SU-DHL-6 (cell line): ENCODE results near the gene REEP3.

ENCODE experiments used
- H2AFZ ChIP-seq: fragments of 200-600 bp; sonication (generic); 2 replicates; pipeline ENCODE4 v1.6.1; 2014; ENCODE audit warnings: low read depth, mild to moderate bottlenecking, moderate library complexity, mixed read lengths, antibody characterized with exemption, low read length; ENCODE audit not compliant: severe bottlenecking
- H3F3A ChIP-seq: fragments of 200-600 bp; shearing (Covaris generic); 2 replicates; pipeline ENCODE4 v1.6.0; 2016; ENCODE audit warnings: antibody characterized with exemption, mild to moderate bottlenecking; ENCODE audit not compliant: insufficient read depth
- H3K27ac ChIP-seq: fragments of 200-600 bp; sonication (generic); 2 replicates; pipeline ENCODE4 v1.5.1; 2016; ENCODE audit warnings: low read depth, mild to moderate bottlenecking, low read length, moderate library complexity, mixed read lengths
- H3K27me3 ChIP-seq: fragments of 200-600 bp; sonication (generic), shearing (Covaris generic); 2 replicates; pipeline ENCODE4 v1.6.0; 2014; ENCODE audit warnings: mild to moderate bottlenecking, low read length
- H3K36me3 ChIP-seq: fragments of 200-600 bp; sonication (generic); 2 replicates; pipeline ENCODE4 v1.6.1; 2014; ENCODE audit warnings: mild to moderate bottlenecking, low read length, mixed read lengths
- H3K4me2 ChIP-seq: fragments of 300-600, 200-600 bp; shearing (Covaris generic), sonication (generic); 2 replicates; pipeline ENCODE4 v1.6.0; 2014; ENCODE audit warnings: low read length, low read depth, mild to moderate bottlenecking; ENCODE audit not compliant: poor library complexity, severe bottlenecking
- H3K4me3 ChIP-seq: fragments of 200-600 bp; sonication (generic); 2 replicates; pipeline ENCODE4 v1.5.1; 2014; ENCODE audit warnings: antibody characterized with exemption, low read length, mild to moderate bottlenecking, mixed read lengths; ENCODE audit not compliant: insufficient read depth, poor library complexity, severe bottlenecking
- H3K79me2 ChIP-seq: fragments of 200-600 bp; sonication (generic); 2 replicates; pipeline ENCODE4 v1.6.1; 2014; ENCODE audit warnings: mild to moderate bottlenecking, low read length, moderate library complexity; ENCODE audit not compliant: insufficient read depth
- H3K9ac ChIP-seq: fragments of 200-600 bp; sonication (generic); 2 replicates; pipeline ENCODE4 v1.7.0; 2014; ENCODE audit warnings: mild to moderate bottlenecking, low read length
- H3K9me2 ChIP-seq: fragments of 200-600 bp; sonication (generic); replicated peaks from 2 replicates; pipeline ENCODE4 v1.6.1; 2014; ENCODE audit warnings: low read length; ENCODE audit not compliant: insufficient read depth
- H3K9me3 ChIP-seq: fragments of 200-600 bp; sonication (generic); 2 replicates; pipeline ENCODE4 v1.6.1; 2014; ENCODE audit warnings: low read length, mixed read lengths; ENCODE audit not compliant: insufficient read depth
- H4K20me1 ChIP-seq: fragments of 200-600 bp; sonication (generic); 2 replicates; pipeline ENCODE4 v1.6.1; 2014; ENCODE audit warnings: low read depth, mild to moderate bottlenecking, antibody characterized with exemption, low read length, moderate library complexity, mixed read lengths
- EZH2phosphoT487 ChIP-seq: fragments of 200-600 bp; sonication (generic), shearing (Covaris generic); conservative IDR thresholded peaks from 2 replicates; pipeline ENCODE4 v1.6.1; 2018; ENCODE audit warnings: mild to moderate bottlenecking, antibody characterized with exemption, low read length, moderate library complexity, mixed read lengths
- TF ChIP-seq, protein P1 (sequence below): fragments of 200-600 bp; sonication (generic); IDR thresholded peaks from one replicate; pipeline ENCODE4 v1.5.1; 2017; ENCODE audit warnings: antibody characterized with exemption, mild to moderate bottlenecking, low read length, moderate library complexity; ENCODE audit not compliant: insufficient read depth, poor library complexity, severe bottlenecking

Gene REEP3

DNA sequence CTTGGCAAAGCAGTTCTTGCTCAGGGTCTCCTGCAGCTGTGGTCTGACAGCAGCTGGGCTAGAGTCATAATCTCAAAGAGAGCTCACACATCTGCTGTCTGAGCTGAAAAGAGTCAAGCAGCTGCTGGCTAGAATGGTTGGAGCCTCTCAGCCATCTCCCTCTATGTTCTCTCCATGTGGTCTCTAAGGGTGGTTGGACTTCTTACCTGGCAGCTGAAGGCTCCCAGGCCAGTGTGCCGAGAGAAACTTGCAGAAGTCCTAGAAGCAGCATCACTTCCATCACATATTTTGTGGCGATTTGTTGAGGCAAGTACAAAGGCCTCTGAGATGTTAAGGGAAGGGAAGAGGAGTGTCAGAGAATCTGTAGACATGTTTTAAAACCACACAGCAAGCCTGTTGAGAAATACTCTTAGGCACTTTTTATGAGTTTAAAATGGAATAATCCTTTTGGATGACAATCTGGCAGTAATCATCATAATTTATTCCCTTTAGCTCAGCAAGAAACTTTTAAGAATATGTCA lies 93.2 kb downstream of the REEP3 start:
- Histone ChIP-seq H3K27ac (no peak overlapping the region), H3K9me3 (no peaks in the 10 kb centered on the region), H3K4me3 (no peak overlapping the region), H3K9me2 (no peaks in the 10 kb centered on the region), H3K9ac (no peak overlapping the region), H3F3A (peaks cover 6% of the 10 kb centered on the region; the same call in 1 of the 2 replicates), H3K36me3 (no peaks in the 10 kb centered on the region), H3K79me2 (no peaks in the 10 kb centered on the region), H4K20me1 (no peaks in the 10 kb centered on the region), H3K4me2 (no peak overlapping the region), H2AFZ (no peak overlapping the region), H3K27me3 (no peaks in the 10 kb centered on the region)
- TF ChIP-seq, protein P1, sequence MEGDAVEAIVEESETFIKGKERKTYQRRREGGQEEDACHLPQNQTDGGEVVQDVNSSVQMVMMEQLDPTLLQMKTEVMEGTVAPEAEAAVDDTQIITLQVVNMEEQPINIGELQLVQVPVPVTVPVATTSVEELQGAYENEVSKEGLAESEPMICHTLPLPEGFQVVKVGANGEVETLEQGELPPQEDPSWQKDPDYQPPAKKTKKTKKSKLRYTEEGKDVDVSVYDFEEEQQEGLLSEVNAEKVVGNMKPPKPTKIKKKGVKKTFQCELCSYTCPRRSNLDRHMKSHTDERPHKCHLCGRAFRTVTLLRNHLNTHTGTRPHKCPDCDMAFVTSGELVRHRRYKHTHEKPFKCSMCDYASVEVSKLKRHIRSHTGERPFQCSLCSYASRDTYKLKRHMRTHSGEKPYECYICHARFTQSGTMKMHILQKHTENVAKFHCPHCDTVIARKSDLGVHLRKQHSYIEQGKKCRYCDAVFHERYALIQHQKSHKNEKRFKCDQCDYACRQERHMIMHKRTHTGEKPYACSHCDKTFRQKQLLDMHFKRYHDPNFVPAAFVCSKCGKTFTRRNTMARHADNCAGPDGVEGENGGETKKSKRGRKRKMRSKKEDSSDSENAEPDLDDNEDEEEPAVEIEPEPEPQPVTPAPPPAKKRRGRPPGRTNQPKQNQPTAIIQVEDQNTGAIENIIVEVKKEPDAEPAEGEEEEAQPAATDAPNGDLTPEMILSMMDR = no peak
- no peak for TF ChIP-seq EZH2phosphoT487

DNA sequence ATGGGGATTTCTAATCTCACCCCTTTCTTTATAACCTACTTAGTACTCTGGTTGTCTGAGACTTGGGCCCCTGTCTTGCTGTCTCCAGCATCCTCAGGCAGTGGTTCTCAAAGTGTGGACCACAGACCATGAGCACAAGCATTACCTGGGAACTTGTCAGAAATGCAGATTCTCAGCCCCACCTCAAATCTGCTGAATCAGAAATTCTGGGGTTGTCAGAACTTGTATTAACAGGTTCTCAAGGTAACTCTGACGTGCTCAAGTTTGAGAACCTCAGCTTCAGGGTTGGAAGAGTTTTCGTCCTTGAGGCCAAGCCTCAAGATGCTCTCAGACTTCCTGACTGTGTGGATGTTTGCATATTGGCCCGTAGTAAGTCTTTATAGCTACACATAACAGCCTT lies 97.4 kb downstream of the REEP3 start:
- Histone ChIP-seq H3K4me3 (no peak overlapping the region), H3K79me2 (no peaks in the 10 kb centered on the region), H3F3A (peaks cover 6% of the 10 kb centered on the region; the same call in 1 of the 2 replicates), H3K27ac (no peak overlapping the region), H3K9me3 (no peaks in the 10 kb centered on the region), H3K27me3 (no peaks in the 10 kb centered on the region), H2AFZ (no peak overlapping the region), H4K20me1 (no peaks in the 10 kb centered on the region), H3K36me3 (no peaks in the 10 kb centered on the region; the same call in 1 of the 2 replicates), H3K9me2 (no peaks in the 10 kb centered on the region), H3K4me2 (no peak overlapping the region), H3K9ac (no peak overlapping the region)
- TF ChIP-seq, protein P1 = no peak
- no peak for TF ChIP-seq EZH2phosphoT487

DNA sequence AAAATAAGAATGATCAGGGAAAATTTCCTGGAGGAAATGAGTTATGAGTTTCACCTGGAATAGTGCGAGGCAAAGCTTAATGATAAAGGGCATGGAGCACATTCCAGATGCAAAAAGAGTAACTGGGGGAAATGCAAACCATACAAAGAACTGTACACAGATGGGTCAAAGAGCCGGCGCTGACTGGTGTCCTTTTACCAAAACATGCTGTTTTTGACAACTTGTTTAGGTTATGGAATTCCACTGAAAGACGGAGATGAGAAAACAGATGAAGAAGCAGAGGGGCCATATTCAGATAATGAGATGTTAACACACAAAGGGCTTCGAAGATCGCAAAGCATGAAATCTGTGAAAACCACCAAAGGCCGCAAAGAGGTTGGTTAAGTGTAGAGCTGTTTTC lies 98.2 kb downstream of the REEP3 start:
- no peak overlapping the region for H3K4me3 ChIP-seq
- no peak overlapping the region for H2AFZ ChIP-seq
- H3K27ac ChIP-seq = no peak overlapping the region
- H3K9me2 ChIP-seq = no peaks in the 10 kb centered on the region
- TF ChIP-seq, protein P1 = no peak
- no peak for TF ChIP-seq EZH2phosphoT487
- no peaks in the 10 kb centered on the region; the same call in 1 of the 2 replicates for H3K36me3 ChIP-seq
- no peaks in the 10 kb centered on the region for H3K79me2 ChIP-seq
- H3F3A ChIP-seq = no peaks in the 10 kb centered on the region
- H3K4me2 ChIP-seq = no peak overlapping the region
- H3K27me3 ChIP-seq = no peaks in the 10 kb centered on the region
- H3K9me3 ChIP-seq = no peaks in the 10 kb centered on the region
- no peak overlapping the region for H3K9ac ChIP-seq
- no peaks in the 10 kb centered on the region for H4K20me1 ChIP-seq

DNA sequence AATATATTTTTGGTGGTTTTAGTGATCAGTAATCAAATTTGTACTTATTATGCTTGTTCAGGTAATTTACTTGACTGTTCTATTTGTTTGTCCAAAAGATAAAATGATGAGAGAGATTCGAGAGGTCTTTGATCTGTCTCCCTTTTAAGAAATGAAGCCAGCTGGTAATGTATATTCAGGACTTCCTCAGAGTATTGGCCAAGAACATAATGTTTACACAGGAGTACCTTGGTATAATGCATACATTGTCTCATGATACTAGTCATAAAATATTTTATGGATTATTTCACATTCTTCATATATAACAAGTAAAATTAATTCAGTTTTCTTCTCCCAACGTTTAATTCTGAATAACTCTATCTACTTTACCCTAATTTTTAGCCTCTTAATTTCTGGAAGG lies 100.9 kb downstream of the REEP3 start:
- TF ChIP-seq EZH2phosphoT487 = no peak
- TF ChIP-seq, protein P1 = no peak
- Histone ChIP-seq H3K79me2 (no peaks in the 10 kb centered on the region), H3K9me3 (no peaks in the 10 kb centered on the region), H2AFZ (no peak overlapping the region), H3K36me3 (no peaks in the 10 kb centered on the region; the same call in 1 of the 2 replicates), H3K9ac (no peak overlapping the region), H4K20me1 (no peaks in the 10 kb centered on the region), H3F3A (no peaks in the 10 kb centered on the region), H3K27ac (no peak overlapping the region), H3K27me3 (no peaks in the 10 kb centered on the region), H3K9me2 (no peaks in the 10 kb centered on the region), H3K4me3 (no peak overlapping the region), H3K4me2 (no peak overlapping the region)
